MM.1S (cell line): Measurements from ENCODE around the gene NR4A2.

Experiments
- EZH2 ChIP-seq: fragments of 300-600 bp; sonication (generic); optimal IDR thresholded peaks from 2 replicates; pipeline ENCODE3; 2017; ENCODE audit warnings: low read depth, mild to moderate bottlenecking, antibody characterized with exemption, low read length, mixed read lengths
- EZH2phosphoT487 ChIP-seq: fragments of 300-600 bp; sonication (generic); IDR thresholded peaks from 2 replicates; pipeline ENCODE4 v1.6.1; 2018; ENCODE audit warnings: antibody characterized with exemption, low read length
- TF ChIP-seq, protein P1 (sequence below): fragments of 300-600 bp; sonication (generic); IDR thresholded peaks from 2 replicates; pipeline ENCODE4 v1.5.1; 2016; ENCODE audit warnings: antibody characterized with exemption, low read length, mixed read lengths

DNA sequence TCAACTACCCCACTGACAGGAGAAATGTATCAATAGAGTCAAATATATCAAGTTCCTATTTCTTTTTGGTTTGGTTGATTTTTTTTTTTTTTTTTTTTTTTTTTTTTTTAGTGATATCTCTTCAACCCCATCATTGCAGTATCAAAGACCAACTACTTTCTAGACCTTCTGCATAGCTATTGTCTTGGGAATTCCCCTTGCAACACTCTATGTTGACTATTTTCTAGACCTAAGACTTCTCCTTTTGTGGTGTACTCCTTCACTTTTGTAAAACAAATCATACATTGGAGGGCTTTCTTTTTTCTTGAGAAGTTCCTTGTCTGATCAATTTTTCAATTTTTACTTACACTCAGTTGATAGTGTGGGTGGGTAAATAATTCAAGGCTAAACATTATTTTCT is 46.5 kb upstream of the NR4A2 start:
- TF ChIP-seq, protein P1, sequence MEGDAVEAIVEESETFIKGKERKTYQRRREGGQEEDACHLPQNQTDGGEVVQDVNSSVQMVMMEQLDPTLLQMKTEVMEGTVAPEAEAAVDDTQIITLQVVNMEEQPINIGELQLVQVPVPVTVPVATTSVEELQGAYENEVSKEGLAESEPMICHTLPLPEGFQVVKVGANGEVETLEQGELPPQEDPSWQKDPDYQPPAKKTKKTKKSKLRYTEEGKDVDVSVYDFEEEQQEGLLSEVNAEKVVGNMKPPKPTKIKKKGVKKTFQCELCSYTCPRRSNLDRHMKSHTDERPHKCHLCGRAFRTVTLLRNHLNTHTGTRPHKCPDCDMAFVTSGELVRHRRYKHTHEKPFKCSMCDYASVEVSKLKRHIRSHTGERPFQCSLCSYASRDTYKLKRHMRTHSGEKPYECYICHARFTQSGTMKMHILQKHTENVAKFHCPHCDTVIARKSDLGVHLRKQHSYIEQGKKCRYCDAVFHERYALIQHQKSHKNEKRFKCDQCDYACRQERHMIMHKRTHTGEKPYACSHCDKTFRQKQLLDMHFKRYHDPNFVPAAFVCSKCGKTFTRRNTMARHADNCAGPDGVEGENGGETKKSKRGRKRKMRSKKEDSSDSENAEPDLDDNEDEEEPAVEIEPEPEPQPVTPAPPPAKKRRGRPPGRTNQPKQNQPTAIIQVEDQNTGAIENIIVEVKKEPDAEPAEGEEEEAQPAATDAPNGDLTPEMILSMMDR, result no peak
- no peak for TF ChIP-seq EZH2phosphoT487
- TF ChIP-seq EZH2, result no peak
